Measurements from ENCODE around the gene C9orf85.

Gene C9orf85

GRCh38 chr9:71904076-71904475, 7.4 kb upstream of the C9orf85 start:
- no peak for DNase-seq (ENCODE audit: low read depth)

- no peak for DNase-seq (ENCODE audit: low read depth)
Observed at GRCh38 chr9:71908825-71909224, 2.6 kb upstream of the C9orf85 start.

- no peak for DNase-seq (ENCODE audit: low read depth)
Observed at GRCh38 chr9:71909887-71910649, 1.4 kb upstream of the C9orf85 start.

- DNase-seq (ENCODE audit: low read depth): no peak
Observed at GRCh38 chr9:71910650-71911060, 784 bp upstream of the C9orf85 start.

GRCh38 chr9:71911908-71912335, 483 bp downstream of the C9orf85 start:
- DNase-seq (ENCODE audit: low read depth): no peak

- no peak for DNase-seq (ENCODE audit: low read depth)
Observed at GRCh38 chr9:71915495-71915894, 4.1 kb downstream of the C9orf85 start.

GRCh38 chr9:71916834-71917534, 5.5 kb downstream of the C9orf85 start:
- no peak for DNase-seq (ENCODE audit: low read depth)

- no peak for DNase-seq (ENCODE audit: low read depth)
Observed at GRCh38 chr9:71918419-71918818, 7.0 kb downstream of the C9orf85 start.

GRCh38 chr9:71920456-71921189, 9.2 kb downstream of the C9orf85 start:
- no peak for DNase-seq (ENCODE audit: low read depth)

- no peak for DNase-seq (ENCODE audit: low read depth)
Observed at GRCh38 chr9:71921190-71921814, 9.9 kb downstream of the C9orf85 start.

GRCh38 chr9:71924576-71924975, 13.1 kb downstream of the C9orf85 start:
- DNase-seq (ENCODE audit: low read depth): no peak

GRCh38 chr9:71925834-71926233, 14.4 kb downstream of the C9orf85 start:
- no peak for DNase-seq (ENCODE audit: low read depth)

- no peak for DNase-seq (ENCODE audit: low read depth)
Observed at GRCh38 chr9:71928376-71928775, 16.9 kb downstream of the C9orf85 start.

GRCh38 chr9:71928806-71929205, 17.4 kb downstream of the C9orf85 start:
- no peak for DNase-seq (ENCODE audit: low read depth)

GRCh38 chr9:71929223-71929622, 17.8 kb downstream of the C9orf85 start:
- no peak for DNase-seq (ENCODE audit: low read depth)

- no peak for DNase-seq (ENCODE audit: low read depth)
Observed at GRCh38 chr9:71929791-71930440, 18.5 kb downstream of the C9orf85 start.

GRCh38 chr9:71931166-71931565, 19.7 kb downstream of the C9orf85 start:
- no peak for DNase-seq (ENCODE audit: low read depth)

GRCh38 chr9:71936066-71936465, 24.6 kb downstream of the C9orf85 start:
- DNase-seq (ENCODE audit: low read depth): no peak

- DNase-seq (ENCODE audit: low read depth): no peak
Observed at GRCh38 chr9:71937070-71937625, 25.7 kb downstream of the C9orf85 start.

- no peak for DNase-seq (ENCODE audit: low read depth)
Observed at GRCh38 chr9:71937898-71938297, 26.5 kb downstream of the C9orf85 start.

- DNase-seq (ENCODE audit: low read depth): no peak
Observed at GRCh38 chr9:71941060-71941568, 29.7 kb downstream of the C9orf85 start.
